ENCODE results near the gene DACH1. TPM values are rescaled to one million over a fixed set of nuclear protein-coding genes. Genes with fewer than 3 reads are reported as not detected.

The DACH1 gene
- total and polyA plus RNA-seq, 2 experiments from 2014 or later = 1.3 to 6.5 TPM

DNA sequence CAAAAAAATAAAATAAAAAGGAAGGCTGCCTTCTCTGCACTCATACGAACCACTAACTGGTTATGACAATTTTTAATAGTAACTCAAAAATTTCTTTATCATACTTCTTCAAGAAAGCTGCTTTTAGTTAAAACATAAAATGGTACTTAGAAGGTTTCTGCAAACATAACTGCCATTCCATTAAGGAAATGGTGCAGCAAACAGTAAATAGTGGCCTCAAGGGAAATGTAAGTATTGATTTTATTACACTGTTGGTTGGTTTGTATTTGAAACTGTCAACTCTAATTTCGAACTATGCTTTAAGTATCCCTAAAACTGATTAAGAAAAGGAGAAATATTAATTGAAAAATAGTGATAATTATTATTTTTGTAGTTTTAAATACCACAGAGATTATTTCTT, 278.0 kb downstream of the DACH1 start:
- Histone ChIP-seq H3K36me3 (replicated peaks; ENCODE audit: insufficient read depth, low read depth) (no peaks in the 10 kb centered on the region), H4K20me1 (ENCODE audit: insufficient read depth, poor library complexity, severe bottlenecking) (no peaks in the 10 kb centered on the region), H3K27me3 (no peaks in the 10 kb centered on the region), H3K9me3 (ENCODE audit: low read depth) (no peaks in the 10 kb centered on the region), H3K4me3 (no peak overlapping the region), H3K79me2 (no peaks in the 10 kb centered on the region), H2AFZ (no peak overlapping the region), H3K9me2 (replicated peaks; ENCODE audit: insufficient read depth) (no peaks in the 10 kb centered on the region), H3K4me2 (no peak overlapping the region), H3K4me1 (ENCODE audit: insufficient read depth) (no peaks in the 10 kb centered on the region), H3K27ac (no peak overlapping the region)
- WGBS (ENCODE audit: low lambda C conversion rate, missing lambda C conversion rate) = 61% methylated on average over 2 of the region's 2 CpGs
- TF ChIP-seq EZH2 (IDR thresholded peaks at IDR 0.05; ENCODE audit: borderline replicate concordance) = no peak
- no peak for TF ChIP-seq EZH2phosphoT487 (IDR thresholded peaks at IDR 0.05; ENCODE audit: low read depth, severe bottlenecking, unreplicated experiment)
- TF ChIP-seq, protein P1, sequence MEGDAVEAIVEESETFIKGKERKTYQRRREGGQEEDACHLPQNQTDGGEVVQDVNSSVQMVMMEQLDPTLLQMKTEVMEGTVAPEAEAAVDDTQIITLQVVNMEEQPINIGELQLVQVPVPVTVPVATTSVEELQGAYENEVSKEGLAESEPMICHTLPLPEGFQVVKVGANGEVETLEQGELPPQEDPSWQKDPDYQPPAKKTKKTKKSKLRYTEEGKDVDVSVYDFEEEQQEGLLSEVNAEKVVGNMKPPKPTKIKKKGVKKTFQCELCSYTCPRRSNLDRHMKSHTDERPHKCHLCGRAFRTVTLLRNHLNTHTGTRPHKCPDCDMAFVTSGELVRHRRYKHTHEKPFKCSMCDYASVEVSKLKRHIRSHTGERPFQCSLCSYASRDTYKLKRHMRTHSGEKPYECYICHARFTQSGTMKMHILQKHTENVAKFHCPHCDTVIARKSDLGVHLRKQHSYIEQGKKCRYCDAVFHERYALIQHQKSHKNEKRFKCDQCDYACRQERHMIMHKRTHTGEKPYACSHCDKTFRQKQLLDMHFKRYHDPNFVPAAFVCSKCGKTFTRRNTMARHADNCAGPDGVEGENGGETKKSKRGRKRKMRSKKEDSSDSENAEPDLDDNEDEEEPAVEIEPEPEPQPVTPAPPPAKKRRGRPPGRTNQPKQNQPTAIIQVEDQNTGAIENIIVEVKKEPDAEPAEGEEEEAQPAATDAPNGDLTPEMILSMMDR (IDR thresholded peaks at IDR 0.05; ENCODE audit: poor library complexity) = no peak
- DNase-seq (ENCODE audit: low spot score) = no peak

DNA sequence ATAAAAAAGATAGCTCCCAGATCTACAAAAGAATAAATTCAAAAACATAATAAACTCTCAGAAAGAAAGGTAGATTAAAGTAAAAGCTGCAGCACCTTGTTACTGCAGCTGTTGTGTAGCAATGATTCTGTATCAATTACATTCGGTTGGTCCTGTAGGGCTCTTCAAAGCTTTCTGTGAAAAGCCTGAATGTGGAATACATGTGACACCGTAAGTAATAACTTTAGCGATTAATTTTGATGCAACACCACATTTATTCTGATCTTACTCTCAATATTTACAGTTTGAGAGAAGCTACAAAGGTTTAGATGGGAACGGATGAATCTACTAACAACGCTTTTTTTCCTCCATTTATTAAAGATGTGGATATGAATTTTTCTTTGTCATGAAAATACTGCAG, 279.2 kb downstream of the DACH1 start:
- H3K4me2 ChIP-seq = no peak overlapping the region
- no peak for TF ChIP-seq EZH2phosphoT487 (IDR thresholded peaks at IDR 0.05; ENCODE audit: low read depth, severe bottlenecking, unreplicated experiment)
- H3K27ac ChIP-seq = no peak overlapping the region
- no peak overlapping the region for H2AFZ ChIP-seq
- H3K27me3 ChIP-seq = no peaks in the 10 kb centered on the region
- H4K20me1 ChIP-seq (ENCODE audit: insufficient read depth, poor library complexity, severe bottlenecking) = no peaks in the 10 kb centered on the region
- H3K9me3 ChIP-seq (ENCODE audit: low read depth) = no peaks in the 10 kb centered on the region
- no peaks in the 10 kb centered on the region for H3K36me3 ChIP-seq (replicated peaks; ENCODE audit: insufficient read depth, low read depth)
- 80% methylated on average over 5 of the region's 5 CpGs for WGBS (ENCODE audit: low lambda C conversion rate, missing lambda C conversion rate)
- H3K9me2 ChIP-seq (replicated peaks; ENCODE audit: insufficient read depth) = no peaks in the 10 kb centered on the region
- no peaks in the 10 kb centered on the region for H3K4me1 ChIP-seq (ENCODE audit: insufficient read depth)
- no peak for DNase-seq (ENCODE audit: low spot score)
- no peaks in the 10 kb centered on the region for H3K79me2 ChIP-seq
- no peak overlapping the region for H3K4me3 ChIP-seq

DNA sequence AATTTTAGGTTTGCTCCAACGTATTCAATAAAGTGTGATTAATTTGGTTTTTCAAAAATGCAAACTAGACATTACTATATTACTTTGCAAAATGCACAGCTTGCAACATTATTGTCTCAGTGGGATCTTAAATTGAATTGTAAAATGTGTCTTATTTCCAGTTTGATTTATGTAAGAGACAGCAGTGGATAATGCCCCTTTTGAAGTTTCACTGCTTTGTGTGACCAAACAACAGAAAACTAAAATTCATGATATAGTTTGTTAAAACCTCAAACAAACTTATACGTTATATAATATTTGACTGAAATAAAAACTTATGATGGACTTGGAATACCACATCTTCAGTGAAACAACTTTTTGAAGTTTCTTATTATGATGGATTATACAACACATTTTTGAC, 279.8 kb downstream of the DACH1 start:
- no peaks in the 10 kb centered on the region for H3K27me3 ChIP-seq
- 81% methylated on average over 2 of the region's 2 CpGs for WGBS (ENCODE audit: low lambda C conversion rate, missing lambda C conversion rate)
- no peak overlapping the region for H3K4me2 ChIP-seq
- no peaks in the 10 kb centered on the region for H4K20me1 ChIP-seq (ENCODE audit: insufficient read depth, poor library complexity, severe bottlenecking)
- H3K79me2 ChIP-seq = no peaks in the 10 kb centered on the region
- no peak overlapping the region for H3K4me3 ChIP-seq
- no peaks in the 10 kb centered on the region for H3K9me3 ChIP-seq (ENCODE audit: low read depth)
- TF ChIP-seq EZH2phosphoT487 (IDR thresholded peaks at IDR 0.05; ENCODE audit: low read depth, severe bottlenecking, unreplicated experiment) = no peak
- TF ChIP-seq EZH2 (IDR thresholded peaks at IDR 0.05; ENCODE audit: borderline replicate concordance) = no peak
- TF ChIP-seq, protein P1 (IDR thresholded peaks at IDR 0.05; ENCODE audit: poor library complexity) = no peak
- no peaks in the 10 kb centered on the region for H3K4me1 ChIP-seq (ENCODE audit: insufficient read depth)
- no peak overlapping the region for H2AFZ ChIP-seq
- no peaks in the 10 kb centered on the region for H3K36me3 ChIP-seq (replicated peaks; ENCODE audit: insufficient read depth, low read depth)
- DNase-seq (ENCODE audit: low spot score) = no peak
- H3K27ac ChIP-seq = no peak overlapping the region
- H3K9me2 ChIP-seq (replicated peaks; ENCODE audit: insufficient read depth) = no peaks in the 10 kb centered on the region

DNA sequence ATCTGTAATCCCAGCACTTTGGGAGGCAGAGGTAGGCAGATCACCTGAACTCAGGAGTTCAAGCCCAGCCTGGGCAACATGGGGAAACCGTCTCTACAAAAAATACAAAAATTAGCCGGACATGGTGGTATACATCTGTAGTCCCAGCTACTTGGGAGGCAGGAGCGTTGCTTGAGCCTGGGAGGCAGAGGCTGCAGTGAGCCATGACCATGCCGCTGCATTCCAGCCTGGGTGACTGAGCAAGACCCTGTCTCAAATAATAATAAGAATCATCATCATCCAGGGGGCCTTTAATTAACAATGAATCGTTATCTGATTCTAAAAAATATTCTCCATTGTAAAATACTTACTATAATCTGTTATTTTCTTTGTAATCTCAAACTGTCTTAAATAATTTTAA, 283.4 kb downstream of the DACH1 start:
- Histone ChIP-seq H3K79me2 (no peaks in the 10 kb centered on the region), H3K27me3 (no peaks in the 10 kb centered on the region), H3K9me2 (replicated peaks; ENCODE audit: insufficient read depth) (no peaks in the 10 kb centered on the region), H3K4me1 (ENCODE audit: insufficient read depth) (no peaks in the 10 kb centered on the region), H3K27ac (no peak overlapping the region), H3K9me3 (ENCODE audit: low read depth) (no peaks in the 10 kb centered on the region), H3K4me3 (no peak overlapping the region), H3K36me3 (replicated peaks; ENCODE audit: insufficient read depth, low read depth) (no peaks in the 10 kb centered on the region), H3K4me2 (no peak overlapping the region), H4K20me1 (ENCODE audit: insufficient read depth, poor library complexity, severe bottlenecking) (no peaks in the 10 kb centered on the region), H2AFZ (no peak overlapping the region)
- DNase-seq (ENCODE audit: low spot score) = no peak
- no peak for TF ChIP-seq EZH2 (IDR thresholded peaks at IDR 0.05; ENCODE audit: borderline replicate concordance)
- TF ChIP-seq, protein P1 (IDR thresholded peaks at IDR 0.05; ENCODE audit: poor library complexity) = no peak
- TF ChIP-seq EZH2phosphoT487 (IDR thresholded peaks at IDR 0.05; ENCODE audit: low read depth, severe bottlenecking, unreplicated experiment) = no peak
- 86% methylated on average over 5 of the region's 5 CpGs for WGBS (ENCODE audit: low lambda C conversion rate, missing lambda C conversion rate)

Measured in hepatocyte (in vitro differentiated cells).